Heart left ventricle (tissue), 16 donors: ENCODE results near the gene TSPAN19. TPM values are rescaled to one million over a fixed set of nuclear protein-coding genes. Genes with fewer than 3 reads are reported as not detected.
A peak's percentile ranks its signal among the peaks of the same experiment; 100 is the strongest.

ENCODE experiments used
- ATAC-seq, 4 donors: fragments of 200-7000 bp; cut with Tn5 transposase; one replicate each; pipeline ENCODE4 v1.9.1; 2020 to 2022; ENCODE audit warnings: moderate library complexity in 4 of 4, mild to moderate bottlenecking in 3 of 4, moderate number of reproducible peaks in 1 of 4
- DNase-seq, 5 donors: peaks; one replicate each; pipeline ENCODE4 v3.0.0-alpha.2; 2020
- H3K27ac ChIP-seq, 12 donors: fragments of 200-600 bp; sonication (generic) in 4 of 12; one replicate each; pipeline versions ENCODE4 v1.5.0 to v1.8.0; 2016 to 2022; ENCODE audit warnings: mild to moderate bottlenecking in 2 of 12
- H3K27me3 ChIP-seq, 9 donors: fragments of 200-600 bp; sonication (generic) in 2 of 9; one replicate each; pipeline versions ENCODE4 v1.5.1 to v1.8.0; 2016 to 2022; ENCODE audit warnings: mild to moderate bottlenecking in 3 of 9
- H3K36me3 ChIP-seq, 9 donors: fragments of 200-600 bp; sonication (generic) in 2 of 9; one replicate each; pipeline versions ENCODE4 v1.5.0 to v1.8.0; 2018 to 2022; ENCODE audit warnings: mild to moderate bottlenecking in 2 of 9
- H3K4me1 ChIP-seq, 12 donors: fragments of 200-600 bp; sonication (generic) in 4 of 12; one replicate each; pipeline versions ENCODE4 v1.5.0 to v1.8.0; 2016 to 2022; ENCODE audit warnings: mild to moderate bottlenecking in 3 of 12
- H3K4me3 ChIP-seq, 12 donors: fragments of 200-600 bp; sonication (generic) in 4 of 12; one replicate each; pipeline versions ENCODE4 v1.5.0 to v1.8.0; 2017 to 2022; ENCODE audit warnings: mild to moderate bottlenecking in 9 of 12, moderate library complexity in 4 of 12
- H3K9me3 ChIP-seq, 12 donors: fragments of 200-600 bp; sonication (generic) in 4 of 12; one replicate each; pipeline versions ENCODE4 v1.5.0 to v1.8.0; 2016 to 2022; ENCODE audit warnings: mild to moderate bottlenecking in 1 of 12
- CTCF ChIP-seq, 12 donors: fragments of 200-600 bp; sonication (generic) in 4 of 12; IDR thresholded peaks; one replicate each; pipeline versions ENCODE4 v1.5.0 to v1.8.0; 2018 to 2022; ENCODE audit warnings: antibody characterized with exemption in 12 of 12, mild to moderate bottlenecking in 5 of 12
- POLR2A ChIP-seq, 2 donors: fragments of 450-650 bp; IDR thresholded peaks; one replicate each; pipeline ENCODE4 v1.6.1; 2017; ENCODE audit warnings: antibody characterized with exemption in 2 of 2, mild to moderate bottlenecking in 2 of 2, moderate library complexity in 2 of 2
- WGBS, 4 donors: extraction: QIAGEN DNeasy Blood & Tissue Kit in 2 of 4; methylation state at CpG; one replicate each; pipeline versions ENCODE4 v1.1.5 to v1.1.7; 2013 to 2018; 5-methylcytosine and 5-hydroxymethylcytosine counted together
- intact Hi-C, 10 donors: fragments of 100-400 bp; cut with DNase I; formaldehyde crosslinking; loops; one replicate each; pipeline versions ENCODE4 v1.11.1 to v1.14.2; 2022
- polyA plus RNA-seq, 2 donors: library from polyadenylated mRNA; stranded (reverse); fragments of 200-250 nt; gene quantifications; one replicate each; pipeline ENCODE4 v1.2.3, GENCODE V29; 2013
- total RNA-seq, 9 donors: library from RNA; depleted of rRNA in 2 of 9; stranded (reverse); fragments of >200 nt in 2 of 9; fragmentation: NEBNext Ultra II Directional in 3 of 9; extraction: Animal tissue kit (Norgen Biotek cat#: 25700) in 3 of 9; gene quantifications; one replicate each; pipeline versions ENCODE4 v1.1.0 to v1.2.4, GENCODE V29; 2016 to 2023
- donor health status: ischemic (EF 13 %, LVEDD 7.1; RV severe dilation, severe dysfunction).
- donor health status: healthy with polysubstance abuse.
- donor health status: DM: no; HTN: yes; CAD: no.
- donor health status: DM: no; HTN: no; CAD: no.
- donor health status: ischemic (EF 25% LVEDD 6.9; RV normal size, moderate dysfunction).
- donor health status: ischemic (EF 25% LVEDD 5.7; RV mildly dilated, moderate dysfunction).
- donor health status: healthy.
- donor health status: DM: yes; HTN: yes; CAD: no.
- donor health status: ischemic (EF 35%, LVEDD 5.7; RV mildly dilated, moderate dysfunction).
- donor health status: nonischemic (EF 11% LVEDD 7.7; RV severe dilation, severe dysfunction).
- donor health status: DM: yes; HTN: yes; CAD: no.
- donor health status: PGD.
- donor health status: ischemic (EF 29% LVEDD 5.4; RV normal size, mild dysfunction).
- donor health status: nonischemic (EF 23%, LVEDD 6.1; RV moderate dilation, normal function).

Gene TSPAN19
- total and polyA plus RNA-seq, 11 donors = 0.11 to 0.47 (median 0.39) TPM; not detected in 8

GRCh38 chr12:85018098-85018497 lies 18.0 kb downstream of the TSPAN19 start:
- no peak for DNase-seq
- TF ChIP-seq CTCF (IDR thresholded peaks at IDR 0.05) (no peak), POLR2A (IDR thresholded peaks at IDR 0.05) (no peak)
- intact Hi-C loops = no loop called here
- no peak overlapping the region for H3K4me3 ChIP-seq
- H3K27me3 ChIP-seq = no peaks in the 10 kb centered on the region
- H3K27ac ChIP-seq = no peak overlapping the region
- no peaks in the 10 kb centered on the region for H3K4me1 ChIP-seq
- H3K9me3 ChIP-seq = no peaks in the 10 kb centered on the region
- 53 to 69% (median 64%) methylated on average over 2 of the region's 2 CpGs for WGBS, 4 donors
- no peak for ATAC-seq
- no peaks in the 10 kb centered on the region for H3K36me3 ChIP-seq

DNA sequence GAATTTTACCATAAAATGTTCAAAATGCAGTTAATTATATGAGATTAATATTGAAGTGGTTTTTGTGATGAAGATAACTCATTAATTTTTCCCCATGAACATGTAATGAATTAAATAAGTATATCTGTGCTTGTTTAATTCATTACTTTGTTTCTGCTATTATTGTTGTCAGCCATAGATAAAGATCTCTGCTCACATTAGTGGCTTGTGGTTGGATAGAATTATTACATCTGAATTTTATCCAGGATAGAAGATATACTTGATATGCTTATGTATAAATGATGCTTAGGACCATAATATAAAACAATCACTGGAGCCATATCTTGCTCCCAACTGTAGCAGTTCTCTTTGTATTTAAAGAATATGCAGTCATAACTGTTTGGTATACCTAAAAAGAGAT lies 18.5 kb downstream of the TSPAN19 start:
- Histone ChIP-seq H3K9me3 (no peaks in the 10 kb centered on the region), H3K36me3 (no peaks in the 10 kb centered on the region), H3K27ac (no peak overlapping the region), H3K27me3 (no peaks in the 10 kb centered on the region), H3K4me1 (no peaks in the 10 kb centered on the region), H3K4me3 (no peak overlapping the region)
- ATAC-seq (no peak), DNase-seq (no peak)
- TF ChIP-seq CTCF (IDR thresholded peaks at IDR 0.05) = no peak
- no peak for TF ChIP-seq POLR2A (IDR thresholded peaks at IDR 0.05)
- intact Hi-C loops = no loop called here

GRCh38 chr12:85017133-85017532 lies 18.9 kb downstream of the TSPAN19 start:
- H3K27me3 ChIP-seq = no peaks in the 10 kb centered on the region
- no peaks in the 10 kb centered on the region for H3K9me3 ChIP-seq
- DNase-seq (no peak), ATAC-seq (no peak)
- WGBS, 4 donors = 68 to 85% (median 79%) methylated on average over 3 of the region's 3 CpGs
- no peaks in the 10 kb centered on the region for H3K36me3 ChIP-seq
- no peaks in the 10 kb centered on the region for H3K4me1 ChIP-seq
- no peak overlapping the region for H3K4me3 ChIP-seq
- intact Hi-C loops = no loop called here
- TF ChIP-seq POLR2A (IDR thresholded peaks at IDR 0.05) = no peak
- TF ChIP-seq CTCF (IDR thresholded peaks at IDR 0.05) = no peak
- H3K27ac ChIP-seq = no peak overlapping the region

DNA sequence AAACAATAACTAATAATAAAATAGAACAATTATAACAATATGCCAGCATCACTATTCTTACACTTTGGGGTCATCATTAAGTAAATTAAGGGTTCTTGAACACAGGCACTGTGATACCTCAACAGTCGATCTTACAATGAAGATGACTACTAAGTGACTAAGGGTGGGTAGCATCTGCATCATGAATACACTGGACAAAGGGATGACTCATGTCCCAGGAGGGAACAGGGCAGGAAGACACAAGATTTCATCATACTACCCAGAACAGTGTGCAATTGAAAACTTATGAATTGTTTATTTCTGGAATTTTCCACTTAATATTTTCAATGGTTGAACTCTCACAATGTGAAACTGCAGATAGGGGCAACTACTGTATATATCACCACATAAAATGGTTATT lies 19.7 kb downstream of the TSPAN19 start:
- H3K27ac ChIP-seq = no peak overlapping the region
- H3K4me1 ChIP-seq = no peaks in the 10 kb centered on the region
- no peaks in the 10 kb centered on the region for H3K27me3 ChIP-seq
- H3K36me3 ChIP-seq = no peaks in the 10 kb centered on the region
- intact Hi-C loops = no loop called here
- no peaks in the 10 kb centered on the region for H3K9me3 ChIP-seq
- TF ChIP-seq POLR2A (IDR thresholded peaks at IDR 0.05) (no peak), CTCF (IDR thresholded peaks at IDR 0.05) (no peak)
- ATAC-seq (peak in 1 of 4 donors; percentile 47), DNase-seq (no peak)
- H3K4me3 ChIP-seq = no peak overlapping the region
- 50 to 63% (median 53%) methylated on average over 1 of the region's 1 CpG for WGBS, 4 donors
